Measurements from ENCODE around the gene CCNT2.

DNA sequence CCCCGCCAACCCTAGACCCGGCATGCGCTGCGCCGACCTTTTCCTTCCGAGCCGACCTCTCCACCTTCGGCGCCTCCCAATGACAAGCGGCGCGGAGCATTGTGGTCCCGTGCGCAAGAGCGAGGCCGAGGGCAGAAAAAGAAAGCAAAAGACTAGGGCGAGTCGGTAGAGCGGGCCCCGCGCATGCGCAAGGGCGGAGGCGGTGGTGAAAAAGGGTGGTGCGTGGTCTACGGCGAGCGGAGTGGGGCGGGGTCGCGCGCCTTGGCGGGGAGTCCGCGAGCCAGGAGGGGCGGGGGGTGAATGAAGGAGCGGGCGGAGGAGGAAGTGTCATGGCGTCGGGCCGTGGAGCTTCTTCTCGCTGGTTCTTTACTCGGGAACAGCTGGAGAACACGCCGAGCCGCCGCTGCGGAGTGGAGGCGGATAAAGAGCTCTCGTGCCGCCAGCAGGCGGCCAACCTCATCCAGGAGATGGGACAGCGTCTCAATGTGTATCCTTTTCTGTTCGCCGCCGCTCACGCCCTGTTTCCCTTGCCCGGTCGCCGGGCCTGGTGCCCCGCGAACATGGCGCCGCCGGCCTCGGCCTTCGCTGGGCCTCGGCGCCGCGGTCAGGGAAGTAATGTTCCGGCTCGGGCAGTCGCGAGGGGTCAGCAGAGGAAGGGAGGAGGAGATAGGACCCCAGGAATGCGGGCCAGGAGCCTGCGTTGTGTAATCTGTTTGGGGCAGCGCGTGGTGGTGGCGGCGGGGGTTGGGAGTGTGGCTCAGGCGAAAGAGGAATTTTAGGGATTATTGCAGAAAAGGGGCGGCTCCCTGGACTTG is at the start of gene CCNT2:
- TF ChIP-seq GATA2 (IDR thresholded peaks at IDR 0.05; ENCODE audit: low read depth, low read length) (no peak), GATA3 (IDR thresholded peaks at IDR 0.05; ENCODE audit: low read depth, low read length) (no peak)
